ENCODE measurements around the gene NDUFV3. TPM values are rescaled to one million over a fixed set of nuclear protein-coding genes. Genes with fewer than 3 reads are reported as not detected.
A peak's percentile ranks its signal among the peaks of the same experiment; 100 is the strongest.

Gene NDUFV3
- total and polyA plus RNA-seq, 2 donors (not counting 3 experiments of a cell fraction or from before 2014, with no cell fraction given), result 13.4 to 45.7 TPM

DNA sequence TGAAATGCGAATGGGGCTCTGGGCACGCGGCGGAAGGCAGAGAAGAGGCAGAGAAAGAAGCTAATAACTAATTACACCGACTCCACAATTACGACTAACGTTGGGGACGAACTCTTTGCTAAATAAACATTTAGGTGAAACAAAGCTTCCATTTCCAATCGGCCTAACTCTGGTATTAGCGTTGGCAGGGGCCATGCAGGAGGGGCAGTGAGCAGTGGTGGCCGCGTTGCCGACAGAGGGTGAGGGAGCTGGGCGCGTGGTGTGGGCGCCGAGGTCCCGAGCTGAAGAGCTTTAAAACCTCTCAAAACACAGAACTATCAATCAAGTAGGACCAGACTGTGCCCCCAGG, 553 bp upstream of the NDUFV3 start:
- peak overlapping the region; percentile 31 for H3K27ac ChIP-seq (ENCODE audit: insufficient read depth, low read depth, low read length)
- H3K4me1 ChIP-seq (ENCODE audit: control insufficient read depth, extremely low read depth, insufficient read depth, low read length), result peaks cover 5% of the 10 kb centered on the region
- CTCF ChIA-PET, result interaction anchor here (1.1 to 1.4 kb wide), 3 partner anchors 11 to 299 kb away, joined by 3 to 6 read pairs (median 3); no protein-coding TSS in a partner anchor
- H3K79me2 ChIP-seq (ENCODE audit: control insufficient read depth, insufficient read depth, low read length), result peaks cover 21% of the 10 kb centered on the region
- H3K4me3 ChIP-seq (replicated peaks in 1 of 3; ENCODE audit: insufficient read depth in 1 of 3, low read depth in 1 of 3, low read length in 3 of 3), result peak overlapping the region in 2 of 3 experiments; percentile 25 to 43
- TF ChIP-seq MYC (IDR thresholded peaks at IDR 0.05; ENCODE audit: low read depth, low read length) (no peak), POLR2AphosphoS5 (IDR thresholded peaks at IDR 0.05; ENCODE audit: insufficient read depth, low read depth, low read length) (no peak), GATA2 (IDR thresholded peaks at IDR 0.05; ENCODE audit: insufficient read depth, insufficient read length, low read depth, low read length) (no peak), EZH2 (IDR thresholded peaks at IDR 0.05; ENCODE audit: borderline replicate concordance, low read depth, low read length, severe bottlenecking) (no peak), FOS (IDR thresholded peaks at IDR 0.05; ENCODE audit: borderline replicate concordance, insufficient read depth, low read length) (no peak), JUN (IDR thresholded peaks at IDR 0.05; ENCODE audit: borderline replicate concordance, insufficient read depth, insufficient read length, low read depth) (no peak), POLR2A (IDR thresholded peaks at IDR 0.05; ENCODE audit: low read depth, low read length) (no peak)
- TF ChIP-seq, protein P1, sequence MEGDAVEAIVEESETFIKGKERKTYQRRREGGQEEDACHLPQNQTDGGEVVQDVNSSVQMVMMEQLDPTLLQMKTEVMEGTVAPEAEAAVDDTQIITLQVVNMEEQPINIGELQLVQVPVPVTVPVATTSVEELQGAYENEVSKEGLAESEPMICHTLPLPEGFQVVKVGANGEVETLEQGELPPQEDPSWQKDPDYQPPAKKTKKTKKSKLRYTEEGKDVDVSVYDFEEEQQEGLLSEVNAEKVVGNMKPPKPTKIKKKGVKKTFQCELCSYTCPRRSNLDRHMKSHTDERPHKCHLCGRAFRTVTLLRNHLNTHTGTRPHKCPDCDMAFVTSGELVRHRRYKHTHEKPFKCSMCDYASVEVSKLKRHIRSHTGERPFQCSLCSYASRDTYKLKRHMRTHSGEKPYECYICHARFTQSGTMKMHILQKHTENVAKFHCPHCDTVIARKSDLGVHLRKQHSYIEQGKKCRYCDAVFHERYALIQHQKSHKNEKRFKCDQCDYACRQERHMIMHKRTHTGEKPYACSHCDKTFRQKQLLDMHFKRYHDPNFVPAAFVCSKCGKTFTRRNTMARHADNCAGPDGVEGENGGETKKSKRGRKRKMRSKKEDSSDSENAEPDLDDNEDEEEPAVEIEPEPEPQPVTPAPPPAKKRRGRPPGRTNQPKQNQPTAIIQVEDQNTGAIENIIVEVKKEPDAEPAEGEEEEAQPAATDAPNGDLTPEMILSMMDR (IDR thresholded peaks at IDR 0.05; ENCODE audit: extremely low read depth in 1 of 2, insufficient read depth in 1 of 2, low read depth in 1 of 2, low read length in 2 of 2), result no peak
- TF ChIP-seq, protein P2, sequence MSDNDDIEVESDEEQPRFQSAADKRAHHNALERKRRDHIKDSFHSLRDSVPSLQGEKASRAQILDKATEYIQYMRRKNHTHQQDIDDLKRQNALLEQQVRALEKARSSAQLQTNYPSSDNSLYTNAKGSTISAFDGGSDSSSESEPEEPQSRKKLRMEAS (IDR thresholded peaks at IDR 0.05; ENCODE audit: insufficient read depth, insufficient read length), result no peak
- H3K9me1 ChIP-seq (replicated peaks; ENCODE audit: control insufficient read depth, extremely low read depth, insufficient read depth, low read length), result no peaks in the 10 kb centered on the region
- H4K20me1 ChIP-seq (replicated peaks; ENCODE audit: control insufficient read depth, extremely low read depth, insufficient read depth, low read length), result no peaks in the 10 kb centered on the region
- intact Hi-C loops (cut with micrococcal nuclease) (loop anchor here (10.0 kb wide), 1 partner anchor 82 kb away; the partner anchor contains the start of gene PKNOX1), dilution Hi-C loops (cut with MboI; ENCODE audit: extremely low pct_ligation_motif_present, low sequenced_read_pairs) (no loop called here)
- H3K9ac ChIP-seq (replicated peaks; ENCODE audit: extremely low read depth, insufficient read depth, low read length), result peak overlapping the region; percentile 46
- H3K36me3 ChIP-seq (ENCODE audit: control insufficient read depth in 2 of 2, extremely low read depth in 1 of 2, insufficient read depth in 2 of 2, low read length in 2 of 2), result peaks cover 0 to 4% of the 10 kb centered on the region in 2 experiments
- no peaks in the 10 kb centered on the region for H3K9me3 ChIP-seq (replicated peaks; ENCODE audit: control insufficient read depth, insufficient read depth, low read length)
- H2AFZ ChIP-seq (ENCODE audit: low read depth, low read length), result peak overlapping the region; percentile 78
- H3K4me2 ChIP-seq (ENCODE audit: insufficient read depth, low read length), result peak overlapping the region; percentile 46
- BruUV-seq (replicated peaks), result TSS peak; percentile 96
- no peak for DNase-seq (ENCODE audit: low read depth, low spot score)
- H3K27me3 ChIP-seq (ENCODE audit: control insufficient read depth in 2 of 2, insufficient read depth in 2 of 2, low read length in 2 of 2), result no peaks in the 10 kb centered on the region
- POLR2A ChIA-PET, result interaction anchor here (0.6 to 1.3 kb wide), 2 partner anchors 70 to 82 kb away, joined by 3 to 5 read pairs; partner anchors contain the start of gene PKNOX1
- no peak for FAIRE-seq
